Measurements from ENCODE around the gene COL27A1.
"Not testable (repeated sequence)": the region's sequence is repeated elsewhere in the genome, so short reads cannot be mapped to it uniquely, and the experiment has no call there.

- TF ChIP-seq, protein P1, sequence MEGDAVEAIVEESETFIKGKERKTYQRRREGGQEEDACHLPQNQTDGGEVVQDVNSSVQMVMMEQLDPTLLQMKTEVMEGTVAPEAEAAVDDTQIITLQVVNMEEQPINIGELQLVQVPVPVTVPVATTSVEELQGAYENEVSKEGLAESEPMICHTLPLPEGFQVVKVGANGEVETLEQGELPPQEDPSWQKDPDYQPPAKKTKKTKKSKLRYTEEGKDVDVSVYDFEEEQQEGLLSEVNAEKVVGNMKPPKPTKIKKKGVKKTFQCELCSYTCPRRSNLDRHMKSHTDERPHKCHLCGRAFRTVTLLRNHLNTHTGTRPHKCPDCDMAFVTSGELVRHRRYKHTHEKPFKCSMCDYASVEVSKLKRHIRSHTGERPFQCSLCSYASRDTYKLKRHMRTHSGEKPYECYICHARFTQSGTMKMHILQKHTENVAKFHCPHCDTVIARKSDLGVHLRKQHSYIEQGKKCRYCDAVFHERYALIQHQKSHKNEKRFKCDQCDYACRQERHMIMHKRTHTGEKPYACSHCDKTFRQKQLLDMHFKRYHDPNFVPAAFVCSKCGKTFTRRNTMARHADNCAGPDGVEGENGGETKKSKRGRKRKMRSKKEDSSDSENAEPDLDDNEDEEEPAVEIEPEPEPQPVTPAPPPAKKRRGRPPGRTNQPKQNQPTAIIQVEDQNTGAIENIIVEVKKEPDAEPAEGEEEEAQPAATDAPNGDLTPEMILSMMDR (IDR thresholded peaks at IDR 0.05) = not testable (repeated sequence)
- TF ChIP-seq POLR2A (IDR thresholded peaks at IDR 0.05) = not testable (repeated sequence)
Observed at GRCh38 chr9:114322160-114322818, 167.0 kb downstream of the COL27A1 start.

Data from adrenal gland (tissue), 5 donors.